Measurements from ENCODE around the gene EGFR. TPM values are rescaled to one million over a fixed set of nuclear protein-coding genes. Genes with fewer than 3 reads are reported as not detected.

EGFR gene
- total RNA-seq, 1 donor from 2014 or later, result 78.3 TPM

DNA sequence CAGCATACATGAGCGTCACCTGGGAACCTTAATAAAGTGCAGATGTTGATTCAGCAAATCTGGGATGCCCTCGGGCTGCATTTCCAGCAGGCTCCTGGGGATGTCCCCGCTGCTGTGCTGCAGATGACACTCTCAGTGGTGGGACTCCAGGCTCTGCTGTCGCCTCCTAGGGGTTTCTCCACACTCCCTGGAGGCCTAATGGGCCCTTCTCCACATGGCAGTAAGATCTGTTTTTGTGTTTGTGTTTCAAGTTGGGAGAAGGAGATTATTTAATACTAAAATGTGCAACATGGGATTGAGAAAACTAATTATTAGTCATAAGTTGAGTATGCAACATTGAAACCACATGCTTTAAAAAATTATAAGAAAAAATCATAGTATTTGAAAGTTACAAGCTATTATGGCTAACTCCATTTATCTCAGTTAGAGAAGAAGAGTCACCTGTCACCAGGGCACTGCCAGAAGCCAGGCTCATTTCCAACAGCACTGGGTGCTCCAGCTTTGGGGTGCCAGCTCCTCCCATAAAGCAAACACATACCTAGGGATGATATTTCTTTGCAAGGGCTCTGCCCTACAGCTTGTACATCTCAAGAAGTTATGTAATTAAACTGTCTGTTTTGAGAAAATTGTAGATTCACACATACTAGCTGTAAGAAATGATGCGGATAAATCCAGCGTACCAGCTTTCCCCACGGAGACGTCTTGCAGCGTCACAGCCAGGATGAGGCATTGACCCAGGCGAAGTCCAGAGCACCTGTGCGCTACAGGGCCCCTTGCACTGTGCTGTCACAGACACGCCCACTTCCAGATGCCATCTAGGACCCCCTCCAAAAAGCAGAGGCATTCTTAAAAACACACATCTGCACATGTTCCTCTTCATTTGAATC lies 106.4 kb downstream of the EGFR start:
- Histone ChIP-seq H3K27me3 (no peaks in the 10 kb centered on the region), H3K27ac (no peak overlapping the region), H3K4me3 (no peak overlapping the region), H3K9me3 (no peaks in the 10 kb centered on the region), H3K4me1 (peaks cover 55% of the 10 kb centered on the region), H3K36me3 (no peaks in the 10 kb centered on the region)
- TF ChIP-seq, protein P1, sequence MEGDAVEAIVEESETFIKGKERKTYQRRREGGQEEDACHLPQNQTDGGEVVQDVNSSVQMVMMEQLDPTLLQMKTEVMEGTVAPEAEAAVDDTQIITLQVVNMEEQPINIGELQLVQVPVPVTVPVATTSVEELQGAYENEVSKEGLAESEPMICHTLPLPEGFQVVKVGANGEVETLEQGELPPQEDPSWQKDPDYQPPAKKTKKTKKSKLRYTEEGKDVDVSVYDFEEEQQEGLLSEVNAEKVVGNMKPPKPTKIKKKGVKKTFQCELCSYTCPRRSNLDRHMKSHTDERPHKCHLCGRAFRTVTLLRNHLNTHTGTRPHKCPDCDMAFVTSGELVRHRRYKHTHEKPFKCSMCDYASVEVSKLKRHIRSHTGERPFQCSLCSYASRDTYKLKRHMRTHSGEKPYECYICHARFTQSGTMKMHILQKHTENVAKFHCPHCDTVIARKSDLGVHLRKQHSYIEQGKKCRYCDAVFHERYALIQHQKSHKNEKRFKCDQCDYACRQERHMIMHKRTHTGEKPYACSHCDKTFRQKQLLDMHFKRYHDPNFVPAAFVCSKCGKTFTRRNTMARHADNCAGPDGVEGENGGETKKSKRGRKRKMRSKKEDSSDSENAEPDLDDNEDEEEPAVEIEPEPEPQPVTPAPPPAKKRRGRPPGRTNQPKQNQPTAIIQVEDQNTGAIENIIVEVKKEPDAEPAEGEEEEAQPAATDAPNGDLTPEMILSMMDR (IDR thresholded peaks at IDR 0.05), result no peak
- ATAC-seq, result no peak
- DNase-seq, result no peak
- intact Hi-C loops (cut with DNase I), result no loop called here

DNA sequence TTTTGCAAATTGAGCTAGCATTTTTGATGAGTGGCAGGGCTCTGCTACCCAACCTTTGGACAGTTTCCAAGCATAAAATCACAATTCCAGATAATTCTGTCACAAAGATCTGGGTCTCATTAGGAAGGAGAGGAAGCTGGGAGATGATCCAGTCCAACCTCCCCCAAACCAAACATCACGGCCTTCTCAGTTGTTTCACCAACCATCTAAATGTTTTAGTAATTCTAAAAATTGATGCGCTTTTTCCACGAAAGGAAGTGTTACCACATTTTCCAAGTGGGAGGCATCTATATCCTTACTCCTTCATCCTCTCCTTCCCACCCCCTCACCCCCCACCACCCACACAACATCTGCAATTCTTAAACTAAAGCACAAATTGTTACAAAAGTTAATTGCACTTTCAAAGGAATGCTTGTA lies 108.3 kb downstream of the EGFR start:
- Histone ChIP-seq H3K9me3 (no peaks in the 10 kb centered on the region), H3K36me3 (no peaks in the 10 kb centered on the region), H3K27ac (peak overlapping the region; percentile 75), H3K4me3 (no peak overlapping the region), H3K4me1 (peaks cover 53% of the 10 kb centered on the region), H3K27me3 (no peaks in the 10 kb centered on the region)
- no peak for DNase-seq
- ATAC-seq, result no peak
- TF ChIP-seq, protein P1 (IDR thresholded peaks at IDR 0.05), result no peak
- intact Hi-C loops (cut with DNase I), result no loop called here

DNA sequence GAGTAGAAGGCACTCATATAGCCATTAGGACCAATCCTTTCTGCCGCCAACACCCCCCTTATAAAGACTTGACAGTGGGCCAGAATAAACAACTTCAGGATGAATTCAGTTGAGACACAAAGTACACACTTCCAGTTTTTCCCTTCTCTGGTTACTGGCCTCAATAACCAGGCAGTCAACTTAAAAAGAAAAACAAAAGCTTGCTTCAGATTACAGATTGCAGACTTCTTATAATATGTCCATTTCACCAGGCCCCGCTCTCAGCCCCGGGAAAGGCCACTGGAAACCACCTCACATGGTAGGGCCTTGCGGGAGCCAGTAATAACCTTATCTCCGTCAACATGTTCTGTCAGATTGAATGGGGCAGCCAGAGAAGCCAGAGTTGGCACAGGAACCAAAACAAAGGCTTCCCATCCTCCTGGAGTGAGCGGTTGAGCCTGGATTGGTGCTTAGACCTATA lies 108.8 kb downstream of the EGFR start:
- H3K4me1 ChIP-seq, result peaks cover 58% of the 10 kb centered on the region
- no peak overlapping the region for H3K4me3 ChIP-seq
- H3K27me3 ChIP-seq, result no peaks in the 10 kb centered on the region
- ATAC-seq (peak; percentile 73), DNase-seq (no peak)
- H3K27ac ChIP-seq, result peak overlapping the region; percentile 75
- TF ChIP-seq, protein P1 (IDR thresholded peaks at IDR 0.05), result no peak
- intact Hi-C loops (cut with DNase I), result no loop called here
- no peaks in the 10 kb centered on the region for H3K9me3 ChIP-seq
- H3K36me3 ChIP-seq, result no peaks in the 10 kb centered on the region

DNA sequence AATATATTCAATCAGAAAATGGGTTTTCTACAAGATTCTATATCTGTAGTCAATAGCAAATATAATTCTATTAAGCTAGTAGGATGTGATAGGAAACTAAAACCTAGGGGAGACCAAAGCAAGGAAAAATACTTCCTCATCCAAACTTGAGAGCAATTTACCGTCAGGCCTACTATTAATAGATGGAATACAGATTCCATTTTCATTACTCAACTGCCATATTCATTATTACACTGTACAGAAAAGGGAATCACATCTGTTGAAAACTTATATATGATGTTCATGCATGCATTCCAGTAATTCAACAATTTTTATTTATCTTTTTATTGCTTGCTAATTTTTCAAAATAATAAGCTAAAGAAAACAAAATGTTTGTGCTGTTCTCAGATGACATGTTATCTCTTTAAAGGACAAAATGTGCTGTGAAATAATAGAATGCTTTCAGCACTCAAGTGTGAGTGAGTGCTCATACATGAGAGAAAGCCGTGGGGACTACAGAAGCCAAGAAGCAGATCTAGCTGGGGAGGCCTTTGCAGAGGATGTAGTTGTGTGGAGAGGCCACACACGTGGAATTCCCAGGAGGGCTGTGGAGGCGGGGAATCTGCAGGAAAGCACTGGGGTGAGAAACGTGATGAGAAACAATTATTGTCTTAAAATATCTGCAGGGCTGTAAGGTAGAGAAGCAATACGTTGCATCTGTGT lies 110.0 kb downstream of the EGFR start:
- Histone ChIP-seq H3K27me3 (no peaks in the 10 kb centered on the region), H3K4me1 (peaks cover 69% of the 10 kb centered on the region), H3K36me3 (no peaks in the 10 kb centered on the region), H3K4me3 (no peak overlapping the region), H3K9me3 (no peaks in the 10 kb centered on the region), H3K27ac (peak overlapping the region; percentile 75)
- intact Hi-C loops (cut with DNase I), result no loop called here
- DNase-seq (no peak), ATAC-seq (no peak)
- TF ChIP-seq, protein P1 (IDR thresholded peaks at IDR 0.05), result no peak

DNA sequence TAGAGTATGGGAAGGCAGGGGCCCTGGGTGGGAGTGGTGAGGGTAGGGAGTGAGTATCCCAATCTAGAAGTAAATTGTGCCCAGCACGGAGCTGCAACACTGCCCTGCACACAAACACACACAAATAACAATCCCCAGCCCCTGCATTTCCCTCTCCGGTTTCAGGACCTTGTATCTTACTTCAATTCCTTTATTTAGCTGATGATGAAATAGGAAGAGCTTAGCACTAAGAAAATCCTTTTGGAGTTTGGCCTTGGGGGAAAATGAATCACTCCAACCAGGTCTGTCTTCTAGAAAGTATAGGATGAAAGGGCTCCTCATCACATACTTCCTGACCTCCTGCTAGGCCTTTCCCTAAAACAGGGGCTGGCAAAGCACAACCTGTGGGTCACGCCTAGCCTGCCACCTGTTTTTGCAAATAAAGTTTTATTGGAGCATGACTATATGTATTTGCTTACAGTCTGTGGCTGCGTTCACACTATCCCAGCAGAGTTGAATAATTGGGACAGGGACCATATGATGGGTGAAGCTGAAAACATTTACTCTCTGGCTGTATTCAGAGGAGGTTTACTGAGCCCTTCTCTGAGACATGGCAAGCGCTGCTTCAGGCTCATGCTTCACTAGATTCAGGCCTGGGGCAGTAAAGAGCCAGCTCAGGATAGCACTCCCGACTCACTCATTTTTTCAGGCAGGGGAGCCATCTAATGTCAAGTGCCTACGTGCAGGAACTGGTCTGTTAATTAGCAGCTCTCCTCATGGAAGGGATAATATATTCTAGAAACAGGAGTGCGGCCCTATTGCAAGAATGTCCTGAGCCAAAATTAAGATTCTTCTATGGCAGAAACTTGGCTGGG lies 111.0 kb downstream of the EGFR start:
- Histone ChIP-seq H3K9me3 (no peaks in the 10 kb centered on the region), H3K27me3 (no peaks in the 10 kb centered on the region), H3K4me3 (no peak overlapping the region), H3K27ac (peak overlapping the region; percentile 75), H3K36me3 (no peaks in the 10 kb centered on the region), H3K4me1 (peaks cover 73% of the 10 kb centered on the region)
- TF ChIP-seq, protein P1 (IDR thresholded peaks at IDR 0.05), result no peak
- intact Hi-C loops (cut with DNase I), result no loop called here
- no peak for DNase-seq
- peak; percentile 7 for ATAC-seq
